K562 treated with DMSO at 1 percent for 4 hours (cell line): ENCODE data around the gene DCHS1. TPM values are rescaled to one million over a fixed set of nuclear protein-coding genes. Genes with fewer than 3 reads are reported as not detected.

Experiments
- total RNA-seq: library from RNA; unstranded; fragments of 300-600 nt; gene quantifications from 2 replicates; pipeline ENCODE4 v1.2.3, GENCODE V29; 2022; ENCODE audit not compliant: insufficient read depth

The DCHS1 gene, protein sequence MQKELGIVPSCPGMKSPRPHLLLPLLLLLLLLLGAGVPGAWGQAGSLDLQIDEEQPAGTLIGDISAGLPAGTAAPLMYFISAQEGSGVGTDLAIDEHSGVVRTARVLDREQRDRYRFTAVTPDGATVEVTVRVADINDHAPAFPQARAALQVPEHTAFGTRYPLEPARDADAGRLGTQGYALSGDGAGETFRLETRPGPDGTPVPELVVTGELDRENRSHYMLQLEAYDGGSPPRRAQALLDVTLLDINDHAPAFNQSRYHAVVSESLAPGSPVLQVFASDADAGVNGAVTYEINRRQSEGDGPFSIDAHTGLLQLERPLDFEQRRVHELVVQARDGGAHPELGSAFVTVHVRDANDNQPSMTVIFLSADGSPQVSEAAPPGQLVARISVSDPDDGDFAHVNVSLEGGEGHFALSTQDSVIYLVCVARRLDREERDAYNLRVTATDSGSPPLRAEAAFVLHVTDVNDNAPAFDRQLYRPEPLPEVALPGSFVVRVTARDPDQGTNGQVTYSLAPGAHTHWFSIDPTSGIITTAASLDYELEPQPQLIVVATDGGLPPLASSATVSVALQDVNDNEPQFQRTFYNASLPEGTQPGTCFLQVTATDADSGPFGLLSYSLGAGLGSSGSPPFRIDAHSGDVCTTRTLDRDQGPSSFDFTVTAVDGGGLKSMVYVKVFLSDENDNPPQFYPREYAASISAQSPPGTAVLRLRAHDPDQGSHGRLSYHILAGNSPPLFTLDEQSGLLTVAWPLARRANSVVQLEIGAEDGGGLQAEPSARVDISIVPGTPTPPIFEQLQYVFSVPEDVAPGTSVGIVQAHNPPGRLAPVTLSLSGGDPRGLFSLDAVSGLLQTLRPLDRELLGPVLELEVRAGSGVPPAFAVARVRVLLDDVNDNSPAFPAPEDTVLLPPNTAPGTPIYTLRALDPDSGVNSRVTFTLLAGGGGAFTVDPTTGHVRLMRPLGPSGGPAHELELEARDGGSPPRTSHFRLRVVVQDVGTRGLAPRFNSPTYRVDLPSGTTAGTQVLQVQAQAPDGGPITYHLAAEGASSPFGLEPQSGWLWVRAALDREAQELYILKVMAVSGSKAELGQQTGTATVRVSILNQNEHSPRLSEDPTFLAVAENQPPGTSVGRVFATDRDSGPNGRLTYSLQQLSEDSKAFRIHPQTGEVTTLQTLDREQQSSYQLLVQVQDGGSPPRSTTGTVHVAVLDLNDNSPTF (N-terminal part only)
- total RNA-seq = 0.23 and 0.38 TPM in 2 replicates

DNA sequence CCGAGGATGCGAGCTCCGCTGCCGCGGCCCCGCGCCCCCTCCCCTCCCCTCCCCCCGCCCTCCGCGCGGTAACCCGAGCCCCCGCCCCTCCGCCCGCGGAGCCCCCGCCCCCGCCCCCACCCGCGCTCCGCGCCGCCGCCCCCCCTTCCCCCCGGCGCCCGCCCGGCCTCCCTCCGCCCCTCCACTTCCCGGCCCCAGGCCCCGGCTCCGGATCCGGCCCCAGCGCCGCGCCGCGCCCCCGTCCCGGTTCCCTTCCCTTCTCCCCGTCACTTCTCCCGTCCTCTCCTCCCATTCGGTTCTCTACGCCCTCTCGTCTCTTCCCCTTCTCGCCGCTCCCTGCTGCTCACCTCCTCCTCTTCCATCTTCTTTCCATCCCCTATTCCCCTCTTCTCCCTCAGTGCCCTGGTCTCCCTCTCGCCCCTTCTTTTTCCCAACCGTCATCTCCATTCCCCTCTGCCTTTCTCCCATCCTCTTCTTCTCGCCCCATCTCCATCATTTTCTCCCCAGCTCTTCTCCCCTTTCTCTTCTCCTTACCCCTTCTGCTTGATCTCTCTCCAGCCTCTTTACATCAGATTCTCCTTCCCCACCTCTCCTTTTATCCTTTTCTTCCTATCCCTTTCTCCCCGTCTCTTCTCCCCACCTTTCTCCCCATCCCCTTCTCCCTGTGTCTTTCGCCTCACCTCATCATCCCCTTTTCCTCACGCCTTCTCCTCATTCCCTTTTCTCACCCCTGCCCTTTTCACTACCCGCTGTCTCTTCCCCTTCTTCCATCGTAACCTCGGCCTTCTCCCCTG, at the start of gene DCHS1:
DCHS1 (minus strand) TSS at position 20 of the 794 bp plus-strand sequence. CDS start 14,196 bp downstream, outside the sequence.

DNA sequence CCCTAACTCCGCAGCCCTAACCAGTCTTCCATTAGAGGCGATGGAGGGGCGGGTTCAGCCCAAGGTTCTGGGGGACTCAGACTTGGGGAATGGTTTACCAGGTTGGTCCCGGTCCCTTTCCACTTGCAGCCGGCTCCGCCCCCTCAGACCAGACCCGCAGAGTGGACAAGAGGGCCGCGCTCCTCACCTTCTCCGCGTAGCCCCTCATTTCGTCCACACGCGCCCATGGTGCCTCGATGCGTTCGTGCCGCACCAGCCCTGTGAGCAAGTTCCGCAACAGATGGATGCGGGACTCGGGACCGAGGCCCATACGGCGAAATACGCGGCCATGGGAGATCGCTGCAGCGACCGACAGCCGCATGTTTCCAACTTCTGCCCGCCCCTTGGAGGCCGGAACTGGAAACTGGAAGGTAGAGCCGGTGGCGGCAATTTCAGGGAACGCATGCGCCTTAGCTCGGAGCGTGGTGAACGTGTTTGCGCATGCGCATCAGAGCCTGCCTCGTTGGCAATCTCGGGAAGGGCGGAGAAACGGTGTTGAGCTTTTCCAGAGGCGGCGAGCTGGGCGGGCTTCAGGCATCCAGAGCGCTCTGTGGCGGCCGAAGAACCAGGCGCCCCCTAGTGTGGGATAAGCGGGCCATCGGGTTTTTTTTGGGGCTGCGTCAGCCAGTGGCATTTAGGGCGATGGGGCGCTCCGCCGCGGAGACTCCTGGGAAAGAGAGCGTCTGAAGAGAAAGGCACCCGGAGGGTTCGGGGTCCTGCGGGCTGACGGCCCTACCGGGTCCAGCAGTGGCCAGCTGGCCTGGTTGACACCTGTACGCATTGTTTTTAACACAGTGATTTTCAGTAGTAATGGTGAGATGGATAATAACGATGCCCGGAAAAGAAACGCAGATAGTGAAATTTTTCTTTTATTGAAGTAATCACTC, 27.6 kb upstream of the DCHS1 start, which contains the start of gene MRPL17:
MRPL17 (minus strand) TSS at position 405 of the 926 bp plus-strand sequence; CDS start at position 361, 44 bp downstream.

DNA sequence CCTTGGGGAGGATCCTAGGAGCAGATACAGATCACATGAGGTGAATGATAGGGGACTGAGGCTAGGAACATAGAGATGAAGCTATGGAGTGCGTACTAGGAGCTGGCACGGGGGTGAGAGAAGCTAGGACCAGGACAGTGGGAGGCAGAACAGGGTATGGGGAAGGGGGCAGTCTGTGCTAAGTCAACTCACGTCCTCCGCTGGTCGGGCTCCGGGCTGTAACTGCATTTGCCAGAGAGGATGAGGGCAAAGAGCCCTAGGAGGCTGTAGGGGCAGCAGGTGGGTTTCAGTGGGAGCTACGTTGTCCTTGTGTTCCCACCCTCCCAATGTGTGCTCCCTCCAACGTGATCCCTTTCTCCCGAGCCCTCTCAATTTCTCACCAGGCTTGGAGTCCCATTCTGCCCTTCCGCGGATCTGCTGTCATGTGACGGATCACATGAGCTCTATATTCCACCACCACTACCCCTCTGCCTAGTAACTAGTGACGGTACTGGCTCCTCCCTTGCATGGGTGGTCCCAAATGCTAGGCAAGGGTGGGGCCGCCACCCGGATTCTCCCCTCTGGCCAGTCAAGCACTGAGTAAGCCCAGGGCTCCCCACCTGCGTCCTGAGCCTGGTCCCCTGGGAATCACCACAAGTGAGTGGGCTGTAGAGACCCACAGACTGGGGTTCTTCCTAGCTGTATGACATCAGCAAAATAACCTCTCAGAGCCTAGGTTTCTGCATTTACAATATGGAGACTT, 36.4 kb downstream of the DCHS1 start, which contains the start of gene TPP1:
TPP1 (minus strand) TSS at position 419 of the 742 bp plus-strand sequence; CDS start at position 397, 22 bp downstream.

DNA sequence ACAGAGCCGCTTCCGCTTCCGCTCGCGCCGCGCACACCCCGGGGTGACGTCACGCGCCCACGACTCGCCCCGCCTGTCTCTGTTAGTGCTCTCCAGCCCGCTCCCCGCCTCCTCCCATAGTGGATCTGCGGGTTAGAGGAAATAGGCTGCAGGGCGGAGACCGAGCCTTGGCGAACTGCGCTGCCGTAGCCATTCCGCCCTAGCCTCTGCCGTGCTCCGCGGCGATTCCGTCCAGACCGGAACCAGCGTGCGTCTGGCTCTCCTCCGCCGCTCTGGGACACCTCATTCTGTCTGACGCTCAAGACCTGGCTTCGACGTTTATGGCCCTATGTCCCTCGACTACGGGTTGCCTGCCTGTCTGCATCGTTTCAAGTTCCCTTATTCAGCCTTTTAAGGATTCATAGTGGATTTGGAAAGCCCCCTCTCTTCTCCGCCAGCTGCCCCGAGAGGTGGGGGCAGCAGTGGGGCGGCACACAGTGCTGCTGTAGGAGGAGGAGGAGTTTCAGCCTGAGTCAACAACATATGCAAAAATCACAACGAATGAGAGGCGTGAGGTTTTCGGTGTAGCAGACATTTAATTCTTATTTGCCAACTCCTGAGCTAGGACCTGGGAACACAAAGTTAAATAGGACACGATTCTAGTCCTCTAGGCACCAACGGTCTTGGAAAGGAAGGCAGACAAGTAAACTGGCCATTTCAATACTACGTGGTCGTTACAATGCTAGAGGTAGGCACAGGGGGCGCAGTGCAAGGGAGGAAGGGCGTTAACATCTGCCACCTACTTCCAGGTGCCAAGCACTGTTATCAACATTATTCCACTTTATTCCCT, 43.2 kb downstream of the DCHS1 start, which contains the start of gene TAF10:
TAF10 (minus strand) TSS at position 4 of the 829 bp plus-strand sequence. CDS start 27 bp downstream, outside the sequence.

DNA sequence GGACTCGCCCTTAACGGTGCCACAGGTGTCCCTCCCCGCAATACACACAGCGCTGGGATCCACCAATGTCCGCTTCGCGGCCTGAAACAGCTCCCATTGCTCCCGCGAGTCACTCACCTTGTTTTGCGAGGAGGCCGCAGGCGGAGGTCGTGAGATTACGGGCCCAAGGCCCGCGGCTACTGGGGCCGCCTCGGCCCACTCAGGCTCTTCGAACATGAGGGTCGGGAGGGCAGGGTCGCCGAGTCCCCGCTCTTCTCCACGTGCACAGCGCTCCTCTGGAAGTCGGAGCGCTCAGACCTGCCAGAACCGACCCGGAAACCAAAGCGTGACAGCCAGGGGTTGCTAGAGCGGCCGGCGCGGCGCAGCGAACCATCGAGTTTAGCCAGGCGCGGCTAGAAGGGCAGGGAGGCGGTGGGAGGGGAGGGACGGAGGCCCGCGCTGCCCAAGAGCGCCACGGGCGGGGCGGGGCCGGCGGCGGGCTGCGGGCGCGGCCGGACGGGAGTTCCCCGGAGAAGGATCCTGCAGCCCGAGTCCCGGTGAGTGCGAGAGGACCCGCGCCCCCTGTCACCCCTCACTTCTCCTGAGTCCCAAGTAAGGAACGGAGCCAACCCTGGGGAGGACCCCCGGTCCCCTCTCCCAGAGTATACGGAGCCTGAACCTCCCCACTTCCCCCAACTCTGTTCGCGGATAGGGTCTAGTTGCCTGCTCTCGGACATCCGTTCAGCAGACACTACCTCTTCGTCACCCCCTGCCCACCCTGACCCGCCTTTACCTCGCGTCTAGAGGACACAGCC, 52.1 kb downstream of the DCHS1 start, which contains the start of the genes ILK and RRP8:
ILK (plus strand) TSS at position 488 of the 794 bp plus-strand sequence. CDS start 498 bp downstream, outside the sequence.
RRP8 (minus strand) TSS at position 330 of the 794 bp plus-strand sequence; CDS start at position 216, 114 bp downstream.

Other genes starting within 250 kb of the DCHS1 start
- gene APBB1, start 236.7 kb downstream of the DCHS1 start, total RNA-seq = 1.3 and 1.5 TPM in 2 replicates
- gene HPX, start 214.8 kb downstream of the DCHS1 start, total RNA-seq = 1.7 and 3.1 TPM in 2 replicates
- 6.6 and 9.5 TPM in 2 replicates for gene TRIM3, start 181.9 kb downstream of the DCHS1 start, total RNA-seq
- 37.9 and 40.8 TPM in 2 replicates for gene ARFIP2, start 174.5 kb downstream of the DCHS1 start, total RNA-seq
- 14.6 and 18.5 TPM in 2 replicates for gene TIMM10B, start 174.3 kb downstream of the DCHS1 start, total RNA-seq
- 7.1 and 11.1 TPM in 2 replicates for gene DNHD1, start 158.5 kb downstream of the DCHS1 start, total RNA-seq
- gene RRP8, start 52.2 kb downstream of the DCHS1 start, total RNA-seq = 10.7 and 15.2 TPM in 2 replicates
- 108 and 115 TPM in 2 replicates for gene ILK, start 52.0 kb downstream of the DCHS1 start, total RNA-seq
- gene TAF10, start 43.6 kb downstream of the DCHS1 start, total RNA-seq = 81.9 and 99.0 TPM in 2 replicates
- gene TPP1, start 36.4 kb downstream of the DCHS1 start, total RNA-seq = 122 and 151 TPM in 2 replicates
- gene MRPL17, start 27.5 kb upstream of the DCHS1 start, total RNA-seq = 35.8 and 45.4 TPM in 2 replicates
- 0.49 TPM in 1 of 2 replicates, not detected in the other for gene OR2AG2, start 116.2 kb upstream of the DCHS1 start, total RNA-seq
- not detected in 2 replicates for gene OR2AG1, start 127.2 kb upstream of the DCHS1 start, total RNA-seq
- not detected in 2 replicates for gene OR6A2, start 143.9 kb upstream of the DCHS1 start, total RNA-seq
- gene OR10A5, start 189.9 kb upstream of the DCHS1 start, total RNA-seq = not detected in 2 replicates
- not detected in 2 replicates for gene OR10A2, start 207.2 kb upstream of the DCHS1 start, total RNA-seq
- gene OR10A4, start 220.8 kb upstream of the DCHS1 start, total RNA-seq = not detected in 2 replicates
- gene OR2D2, start 236.7 kb upstream of the DCHS1 start, total RNA-seq = not detected in 2 replicates